GM19035 (cell line): ENCODE measurements around the gene MBP.
A peak's percentile ranks its signal among the peaks of the same experiment; 100 is the strongest.

Experiments
- ATAC-seq: cut with Tn5 transposase; IDR thresholded peaks from one replicate; pipeline ENCODE4 v1.9.1; 2021; ENCODE audit not compliant: unreplicated experiment

Gene MBP

DNA sequence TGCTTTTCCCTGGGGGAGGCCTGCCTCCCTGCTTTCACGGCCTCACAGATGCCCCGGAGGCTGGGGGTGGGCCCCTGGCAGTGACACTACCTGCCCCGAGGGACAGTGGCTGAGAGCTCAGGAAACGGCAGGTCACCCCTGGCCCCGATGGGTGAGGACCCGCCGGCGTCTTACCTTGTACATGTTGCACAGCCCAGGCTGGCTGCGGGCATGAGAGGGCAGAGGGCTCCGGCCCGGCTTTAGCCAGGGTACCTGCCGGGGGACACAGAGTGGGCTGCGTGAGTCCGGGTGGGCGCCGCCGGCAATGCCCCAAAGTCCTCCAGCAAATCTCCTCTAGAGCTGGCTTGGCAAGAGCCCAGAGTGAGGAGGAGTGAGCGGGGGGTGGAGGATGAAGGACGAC is 122.9 kb downstream of the MBP start:
- no peak for ATAC-seq

DNA sequence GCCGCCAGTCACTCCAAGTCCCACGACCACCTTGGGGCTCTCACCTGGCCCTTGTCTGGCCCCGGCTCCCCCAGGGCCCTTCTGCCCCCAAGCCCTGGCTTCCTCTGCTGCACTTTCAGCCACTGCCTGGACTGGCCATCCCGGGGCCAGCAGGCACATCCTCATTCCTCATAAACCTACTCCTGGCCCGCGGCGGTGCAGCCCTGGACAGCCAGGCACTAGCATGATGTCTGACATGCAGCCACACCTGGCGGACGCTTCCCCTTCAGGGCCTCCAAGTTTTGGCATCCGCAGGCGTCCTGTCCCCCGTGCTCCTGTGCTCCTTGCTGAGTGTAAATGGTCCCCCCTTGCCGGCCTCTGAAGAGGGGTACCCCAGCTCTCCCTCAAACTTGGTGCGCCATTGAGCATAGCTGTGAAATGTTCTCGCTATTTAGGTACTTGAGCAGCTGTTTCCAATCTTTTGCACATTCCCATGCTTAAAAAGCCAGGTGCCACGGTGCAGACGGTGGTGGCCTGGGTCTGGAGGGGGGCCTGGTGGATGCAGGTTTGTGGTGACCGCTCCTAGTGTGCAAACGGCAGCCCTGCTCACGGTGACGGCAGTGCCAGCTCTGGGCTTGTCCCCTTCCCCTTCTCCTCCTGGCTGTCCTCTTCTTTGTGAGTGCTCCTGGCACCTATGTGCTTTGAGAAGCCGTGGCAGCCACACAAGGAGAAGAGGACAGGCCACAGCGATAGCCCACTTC is 123.8 kb downstream of the MBP start:
- ATAC-seq: no peak

DNA sequence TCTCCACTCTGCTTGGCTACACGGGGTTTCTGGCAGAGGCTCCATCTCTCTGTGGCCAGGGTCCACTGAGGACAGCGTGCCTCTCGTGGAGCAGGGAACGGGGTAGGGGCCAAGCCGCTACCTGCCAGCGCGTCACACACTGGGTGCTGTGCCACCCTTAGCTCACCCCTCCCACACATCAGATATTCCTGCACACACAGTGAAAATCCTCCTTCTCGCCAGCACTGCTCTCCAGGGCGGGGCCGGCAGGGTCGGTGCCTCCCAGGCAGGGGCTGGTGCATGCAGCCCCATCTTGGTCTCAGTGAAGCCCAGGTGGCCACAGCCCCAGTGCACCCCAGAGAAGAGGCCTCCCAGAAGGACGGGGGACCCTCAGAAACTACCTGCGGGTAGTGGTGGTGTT is 124.6 kb downstream of the MBP start:
- ATAC-seq: no peak

DNA sequence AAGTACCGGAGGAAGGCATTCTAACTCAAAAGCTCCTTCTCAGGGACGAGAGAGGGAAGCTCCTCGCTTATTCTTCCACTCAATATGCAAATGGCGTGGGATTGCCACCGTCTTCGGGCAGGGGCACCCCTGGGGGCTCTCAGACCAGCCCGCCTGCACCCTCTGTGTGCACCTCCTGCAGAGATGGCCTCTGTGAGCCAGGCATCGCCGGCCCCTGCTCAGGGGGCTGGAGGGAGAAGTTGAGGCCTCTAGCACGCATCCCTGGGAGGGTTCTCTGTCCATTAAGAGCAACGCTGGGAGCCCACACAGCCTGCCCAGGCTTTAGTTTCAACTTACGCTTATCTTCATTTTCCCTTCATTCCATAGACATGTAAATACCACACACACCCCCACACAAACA is 125.3 kb downstream of the MBP start:
- no peak for ATAC-seq

DNA sequence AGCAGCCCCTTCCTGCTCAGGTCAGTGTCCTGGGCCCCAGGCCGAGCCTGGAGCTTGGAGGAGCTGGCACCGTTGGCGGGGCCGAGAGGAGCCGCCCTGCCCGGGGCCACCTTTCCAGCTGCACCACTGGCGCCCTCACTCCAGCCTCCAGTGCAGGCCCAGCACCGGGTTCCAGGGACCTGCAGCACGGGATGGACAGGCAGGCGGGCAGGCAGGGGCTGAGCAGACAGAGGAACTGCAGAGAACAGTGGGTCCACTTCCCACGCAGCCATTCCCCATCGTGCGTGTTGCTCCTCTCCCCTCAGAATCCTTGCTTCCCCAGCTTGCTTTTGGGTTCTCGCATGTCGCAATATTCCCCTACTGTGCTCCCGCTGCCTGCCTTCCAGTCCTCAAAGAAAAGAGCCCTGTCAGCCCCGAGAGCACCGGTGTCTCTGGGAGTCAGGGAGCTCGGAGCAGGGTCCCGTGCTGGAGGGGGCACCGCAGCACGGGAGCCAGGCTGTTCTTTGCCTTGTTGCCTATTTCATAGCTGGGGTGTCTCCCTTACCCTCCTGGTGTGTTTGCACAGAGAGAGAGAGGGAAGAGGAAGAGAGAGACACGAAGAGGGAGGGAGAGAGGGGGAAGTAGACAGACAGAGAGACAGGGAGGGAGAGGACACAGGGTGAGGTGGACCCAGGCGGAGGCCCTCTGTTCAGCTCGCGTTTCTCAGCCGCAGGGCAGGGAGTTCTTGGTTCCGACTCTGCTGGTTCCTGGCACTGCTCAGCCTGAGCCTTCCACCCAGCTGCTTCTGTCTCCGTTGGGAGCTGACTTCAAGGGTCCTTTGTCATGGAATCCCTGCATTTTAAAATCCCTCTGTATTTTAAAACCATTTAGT is 126.0 kb downstream of the MBP start:
- no peak for ATAC-seq

DNA sequence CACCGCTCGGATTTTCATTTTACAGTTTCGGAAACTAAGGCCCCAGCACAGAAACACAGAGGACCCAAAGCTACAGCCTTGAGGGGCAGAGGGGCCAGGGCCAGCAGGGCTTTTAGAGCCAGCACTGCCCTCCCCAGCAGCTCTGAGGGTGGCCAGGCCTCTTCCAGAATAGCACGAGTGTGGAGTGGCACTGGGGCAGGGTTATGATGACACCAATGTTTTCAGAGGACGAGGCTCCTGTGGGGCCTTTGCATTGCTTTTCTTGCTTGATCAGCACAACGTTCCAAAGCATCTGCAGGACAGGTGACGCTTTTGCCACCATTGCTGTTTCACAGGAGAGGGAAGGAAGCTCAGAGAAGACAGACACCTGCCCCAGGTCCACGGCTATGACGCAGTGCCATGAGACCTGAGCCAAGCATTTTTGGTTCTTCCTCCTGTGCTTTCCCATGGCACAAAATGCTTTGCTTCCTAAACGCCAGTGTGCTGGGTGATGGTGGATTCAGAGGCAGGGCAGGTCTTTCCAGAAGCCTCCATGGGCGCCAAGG is 126.9 kb downstream of the MBP start:
- ATAC-seq: no peak

DNA sequence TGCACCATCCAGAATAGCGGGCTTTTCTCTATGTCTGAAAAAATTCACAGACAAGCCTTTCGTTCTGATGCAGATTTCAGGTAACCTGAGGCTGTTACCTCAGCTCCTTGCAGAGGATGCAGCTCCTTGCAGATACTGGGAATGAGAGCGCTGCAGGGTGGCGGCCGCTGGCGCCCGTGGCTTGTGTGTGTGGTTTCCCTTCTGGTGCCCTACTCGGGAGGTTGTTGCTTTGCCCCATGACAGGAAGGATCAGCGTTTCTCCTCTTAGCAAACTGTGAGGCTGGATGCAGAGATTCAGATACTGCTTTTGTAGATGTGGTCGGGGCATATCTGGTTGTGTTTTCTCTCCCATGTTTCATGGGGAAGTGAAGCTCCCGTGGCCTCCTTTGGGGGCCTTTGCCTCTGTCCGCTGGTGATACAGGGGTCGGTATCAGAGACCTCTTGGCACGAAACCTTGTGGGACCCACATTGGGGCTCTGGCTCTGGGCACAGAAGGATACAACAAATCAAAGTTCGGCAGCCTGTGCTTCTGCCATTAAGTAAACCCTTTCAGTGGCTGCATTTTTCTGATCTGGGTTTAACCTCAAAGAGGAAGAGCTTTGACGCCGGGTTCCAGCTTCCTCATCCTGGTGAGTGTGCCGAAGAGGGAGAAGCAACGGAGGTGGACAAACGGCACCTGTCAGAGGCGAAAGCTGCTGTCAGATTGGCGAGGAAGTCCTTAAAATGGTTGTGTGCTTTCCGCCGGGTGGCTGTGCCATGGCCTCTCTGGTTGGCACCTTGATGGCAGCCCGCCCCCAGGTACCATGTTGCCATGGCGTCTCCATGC is 127.8 kb downstream of the MBP start:
- no peak for ATAC-seq

DNA sequence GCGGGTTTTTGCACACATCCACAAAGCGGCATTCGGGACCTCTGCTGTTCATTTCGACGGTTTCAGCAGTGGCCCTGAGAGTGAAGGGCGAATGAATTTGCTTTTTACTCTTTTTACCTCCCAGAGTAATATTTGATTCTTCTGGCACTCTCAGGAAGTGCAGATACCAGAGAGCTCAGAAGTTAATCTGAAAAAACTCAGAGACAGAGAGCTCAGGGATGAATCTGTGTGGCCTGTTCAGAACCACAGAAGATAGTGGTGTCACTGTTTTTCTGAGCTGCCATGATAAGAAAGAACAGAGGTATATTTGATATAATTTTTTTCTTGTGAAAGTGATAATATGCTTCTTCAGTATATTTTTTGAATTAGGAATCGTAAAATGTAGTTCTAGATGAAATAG is 129.3 kb downstream of the MBP start:
- no peak for ATAC-seq

DNA sequence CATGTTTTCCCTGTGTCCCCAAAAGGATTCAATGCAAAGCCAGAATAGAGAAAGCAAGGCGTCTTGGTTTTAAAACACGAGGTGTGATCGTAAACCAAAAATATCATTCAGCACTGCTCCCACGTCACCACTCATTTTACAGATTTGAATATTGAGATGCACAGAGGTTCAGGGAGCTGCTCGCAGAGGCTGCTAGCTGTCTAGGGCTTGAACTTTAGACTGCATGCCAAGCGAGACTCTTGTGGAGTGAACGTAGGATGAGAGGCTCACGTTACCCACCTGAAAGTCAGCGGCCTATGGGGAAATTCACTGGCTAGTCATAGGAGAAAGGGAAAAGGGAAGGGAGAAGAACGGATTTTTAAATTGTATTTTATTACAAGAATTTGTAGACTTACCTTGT is 130.1 kb downstream of the MBP start:
- no peak for ATAC-seq

DNA sequence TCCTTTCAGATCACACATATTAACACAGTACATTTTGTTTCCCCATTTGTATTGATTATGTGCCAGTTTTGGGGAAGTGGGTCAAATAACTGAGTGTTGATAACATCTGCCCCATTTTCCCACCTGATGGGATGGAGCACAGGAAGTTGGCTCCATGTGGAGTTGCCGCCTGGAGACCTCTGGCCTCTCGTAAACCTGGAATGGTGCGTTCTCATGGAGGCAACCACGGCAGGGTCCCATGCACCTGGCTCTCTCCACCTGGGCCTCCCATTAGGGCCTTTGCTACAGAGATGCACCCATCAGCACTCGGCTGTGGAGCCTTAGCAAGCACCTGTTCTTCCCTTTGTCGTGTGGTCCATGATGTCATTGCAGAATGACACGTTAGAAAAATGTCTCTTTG is 130.6 kb downstream of the MBP start:
- ATAC-seq: no peak

DNA sequence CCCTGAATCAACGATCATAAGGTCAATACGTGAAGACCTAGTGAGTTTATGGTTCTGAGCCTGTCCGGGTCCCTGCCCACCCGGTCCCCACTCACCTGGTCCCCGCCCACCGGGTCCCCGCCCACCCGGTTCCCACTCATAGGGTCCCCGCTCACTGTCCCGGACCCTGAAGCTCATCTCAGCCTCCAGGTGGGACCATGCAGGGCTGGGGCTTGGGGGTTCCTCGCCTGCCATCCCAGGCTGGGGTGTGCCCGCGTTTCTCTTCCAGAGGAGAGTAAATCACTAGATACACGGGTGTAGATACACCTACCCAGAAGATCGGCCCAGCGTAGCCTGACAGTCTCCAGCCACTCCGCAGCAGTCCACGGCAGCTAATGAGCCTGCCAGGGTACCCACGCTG is 131.5 kb downstream of the MBP start:
- ATAC-seq: no peak

DNA sequence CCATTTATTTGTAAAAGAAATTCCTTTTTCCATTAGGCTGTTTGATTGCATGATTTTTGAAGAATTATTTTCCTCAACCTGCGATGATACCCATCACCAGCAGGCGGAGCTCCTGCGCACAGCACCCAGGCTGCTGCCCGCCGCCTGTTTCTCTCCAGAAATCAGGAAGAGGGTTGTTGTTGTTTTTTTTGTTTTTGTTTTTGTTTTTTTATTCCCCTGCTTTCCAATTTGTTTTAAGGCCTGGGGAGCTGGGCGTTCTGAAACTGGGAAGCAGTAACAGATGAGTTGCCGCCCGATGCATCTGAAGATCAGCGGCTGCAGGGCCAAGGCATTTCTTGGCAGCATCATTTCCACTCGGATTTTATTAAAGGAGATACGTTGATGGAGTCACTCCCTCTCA is 132.1 kb downstream of the MBP start:
- peak; percentile 49 for ATAC-seq

DNA sequence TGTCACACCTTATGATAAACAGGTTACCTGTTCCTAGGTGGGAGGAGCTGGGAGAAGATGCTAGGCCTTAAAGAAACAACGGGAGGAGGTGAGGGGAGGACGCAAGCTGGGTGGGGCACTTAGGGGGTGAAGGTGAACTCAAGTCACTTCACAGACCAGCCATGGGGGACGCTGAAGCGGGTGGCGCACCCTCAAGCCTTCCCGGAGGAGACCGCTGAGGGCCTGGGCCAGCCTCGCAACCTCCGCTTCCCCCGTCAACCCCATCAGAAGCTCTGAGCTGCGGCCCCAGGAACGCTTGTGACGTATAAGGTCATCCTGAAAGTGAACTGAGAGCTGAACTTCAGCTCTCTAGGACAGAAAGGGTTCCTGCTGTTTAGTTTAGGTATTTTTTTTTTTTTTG is 133.5 kb downstream of the MBP start:
- no peak for ATAC-seq

DNA sequence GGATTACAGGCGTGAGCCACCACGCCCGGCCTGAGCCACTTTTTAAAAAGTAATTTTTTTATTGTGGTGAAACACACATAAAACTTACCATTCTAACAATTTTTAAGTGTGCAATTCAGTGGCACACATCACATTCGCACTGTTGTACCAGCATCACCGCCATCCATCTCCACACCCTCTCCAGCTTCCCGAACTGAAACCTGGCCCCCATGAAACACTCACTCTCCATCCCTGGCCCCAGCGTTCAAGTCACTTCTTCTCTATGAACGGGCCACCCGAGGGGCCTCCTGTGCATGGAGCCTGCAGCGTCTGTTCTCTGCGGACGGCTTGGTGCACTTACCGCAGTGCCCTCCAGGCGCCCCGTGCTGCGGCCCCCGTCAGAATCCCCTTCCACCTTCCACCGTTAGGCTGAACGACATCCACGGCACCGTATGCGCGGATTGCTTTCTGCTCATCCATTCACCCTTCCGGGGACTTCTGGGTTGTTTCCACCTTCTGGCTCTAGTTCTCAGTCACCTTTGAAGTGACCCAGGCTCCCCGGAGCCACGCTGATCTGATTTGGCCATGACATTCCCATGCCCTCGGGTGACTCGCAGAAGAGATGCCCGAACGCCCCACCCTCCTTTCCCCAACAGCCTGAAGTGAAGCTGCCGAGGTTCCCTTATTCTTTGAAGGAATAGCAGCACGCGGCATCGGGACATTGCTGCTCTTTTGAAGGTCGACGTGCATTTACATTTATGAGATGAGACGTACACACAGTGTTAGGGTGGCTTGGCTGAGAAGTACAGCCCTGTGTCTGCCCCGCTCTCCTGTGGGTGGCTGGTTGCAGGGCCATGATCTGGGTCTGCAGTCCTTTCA is 134.4 kb downstream of the MBP start:
- ATAC-seq: no peak

DNA sequence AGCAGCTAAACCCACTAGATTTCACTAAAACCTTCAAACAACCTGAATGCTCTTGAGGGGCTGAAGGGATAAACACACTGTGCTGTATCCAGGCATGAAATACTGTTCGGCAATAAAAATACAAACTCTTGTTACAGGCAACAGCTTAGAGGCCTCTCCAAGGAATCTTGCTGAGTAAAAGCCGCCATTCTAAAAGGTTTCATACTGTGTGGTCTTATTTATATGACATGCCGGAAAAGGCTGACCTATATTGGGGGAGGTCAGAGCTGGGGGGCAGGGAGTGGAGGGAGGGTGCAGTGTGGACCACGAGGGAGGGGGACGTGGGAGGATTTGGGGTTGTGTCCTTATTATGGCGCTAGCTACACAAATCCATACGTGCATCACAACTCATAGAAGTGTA is 136.2 kb downstream of the MBP start:
- ATAC-seq: no peak

DNA sequence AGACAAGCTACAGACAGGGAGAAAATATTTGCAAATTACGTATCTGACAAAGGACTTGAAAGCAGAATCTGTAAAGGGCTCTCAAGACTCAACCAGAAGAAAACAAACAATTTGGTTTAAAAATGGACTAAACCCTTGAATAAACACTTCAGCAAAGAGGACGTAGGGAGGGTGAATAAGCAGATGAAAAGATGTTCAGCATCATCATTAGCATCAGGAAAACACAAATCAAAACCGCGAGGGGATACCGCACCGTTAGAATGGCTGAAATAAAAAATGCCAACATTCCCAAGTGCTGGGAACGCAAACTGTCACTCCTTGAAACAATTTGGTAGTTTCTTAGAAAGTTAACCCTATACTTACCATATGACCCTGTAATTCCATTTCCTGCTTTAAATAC is 136.7 kb downstream of the MBP start:
- ATAC-seq: no peak

DNA sequence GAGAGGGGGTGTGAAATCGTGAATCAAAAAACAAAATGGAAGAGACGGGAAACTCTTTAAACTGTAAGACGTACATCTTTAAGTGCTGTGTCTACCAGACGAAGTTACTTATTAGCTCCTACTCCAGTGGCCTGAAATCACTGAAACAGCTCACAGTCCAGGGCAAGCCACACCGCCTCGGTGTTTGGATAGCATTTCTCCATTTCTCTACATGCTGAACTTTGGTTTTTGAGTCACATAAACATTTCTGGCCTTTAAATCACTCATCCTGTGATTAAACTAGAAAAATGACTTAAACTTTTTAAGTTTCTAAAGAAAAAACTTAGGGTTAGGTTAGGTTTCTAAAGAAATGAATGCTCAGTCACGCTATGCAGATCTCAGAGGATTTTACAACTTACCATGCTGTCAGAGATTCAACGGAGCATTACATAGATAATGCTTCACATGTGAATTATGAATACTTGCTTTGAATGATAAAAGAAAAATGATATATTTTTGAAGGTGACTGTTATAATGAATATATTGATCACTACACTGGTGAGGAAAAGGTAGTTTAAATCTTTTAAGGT is 138.4 kb downstream of the MBP start:
- no peak for ATAC-seq

DNA sequence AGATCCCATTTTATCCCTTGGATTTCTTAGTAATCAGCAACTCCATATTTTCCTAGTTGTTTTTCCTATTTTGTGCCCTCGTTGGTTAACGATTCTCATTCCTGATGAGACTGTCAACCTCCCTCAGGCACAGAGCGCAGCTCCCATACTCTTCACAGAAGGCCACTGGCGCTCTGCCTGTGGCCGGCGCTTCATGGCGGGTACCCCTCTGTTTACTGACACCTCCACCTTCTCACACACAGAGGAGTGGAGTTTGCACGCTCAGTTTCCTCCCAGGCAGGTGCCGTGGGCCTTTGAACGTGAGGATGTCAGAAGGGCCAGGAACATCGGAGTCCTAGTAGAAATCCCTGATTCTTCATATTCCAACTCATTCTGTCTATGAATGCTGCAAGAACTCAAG is 139.0 kb downstream of the MBP start:
- ATAC-seq: no peak

DNA sequence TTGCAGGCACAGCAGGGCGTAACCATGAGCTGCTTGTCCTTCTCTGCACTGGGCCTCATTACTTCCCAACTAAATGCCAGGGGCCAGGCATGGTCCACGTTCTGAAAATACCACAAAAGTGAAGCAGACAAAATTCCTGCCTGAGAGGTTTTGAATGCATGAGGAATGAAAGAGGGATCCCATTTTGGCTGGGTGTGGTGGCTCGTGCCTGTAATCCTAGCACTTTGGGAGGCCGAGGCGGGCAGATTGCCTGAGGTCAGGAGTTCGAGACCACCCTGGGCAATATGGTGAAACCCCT is 139.5 kb downstream of the MBP start:
- no peak for ATAC-seq
